DOHH2 (cell line): Measurements from ENCODE around the gene EPB41L1.

Experiments
- CTCF ChIP-seq: fragments of 200-600 bp; sonication (generic); IDR thresholded peaks from one replicate; pipeline ENCODE4 v1.5.1; 2014; ENCODE audit warnings: antibody characterized with exemption, mild to moderate bottlenecking, low read depth, low read length; ENCODE audit not compliant: poor library complexity, severe bottlenecking
- EZH2phosphoT487 ChIP-seq: fragments of 200-600 bp; sonication (generic); IDR thresholded peaks from 2 replicates; pipeline ENCODE4 v1.6.1; 2017; ENCODE audit warnings: borderline replicate concordance, mild to moderate bottlenecking, antibody characterized with exemption, low read length, moderate library complexity, mixed read lengths

- TF ChIP-seq CTCF (no peak), EZH2phosphoT487 (no peak)
These were observed 91.9 kb downstream of the EPB41L1 start for GRCh38 chr20:36246401-36246800.
